RWPE2 (cell line): ENCODE data around the gene AP4B1.

Experiments
- ATAC-seq: fragments of 200-7000 bp; cut with Tn5 transposase; 3 replicates; pipeline ENCODE4 v1.9.1; 2021; ENCODE audit warnings: low read depth
- DNase-seq: peaks from one replicate; pipeline ENCODE4 v3.0.0-alpha.2; 2020; ENCODE audit warnings: low spot score
- H3K27ac ChIP-seq: fragments of 450-650 bp; 2 replicates; pipeline ENCODE4 v1.5.1; 2017; ENCODE audit warnings: mild to moderate bottlenecking; ENCODE audit not compliant: poor library complexity, severe bottlenecking
- H3K27me3 ChIP-seq: fragments of 250-450 bp; sonication (Bioruptor Pico); 2 replicates; pipeline ENCODE4 v1.5.1; 2021; ENCODE audit warnings: mild to moderate bottlenecking, moderate library complexity; ENCODE audit not compliant: insufficient read depth, poor library complexity, severe bottlenecking
- H3K36me3 ChIP-seq: fragments of 250-450 bp; sonication (Bioruptor Pico); 2 replicates; pipeline ENCODE4 v1.5.1; 2020; ENCODE audit warnings: low read depth, mild to moderate bottlenecking, moderate library complexity
- H3K4me1 ChIP-seq: fragments of 250-450 bp; sonication (Bioruptor Pico); 2 replicates; pipeline ENCODE4 v1.5.1; 2021; ENCODE audit warnings: mild to moderate bottlenecking, moderate library complexity; ENCODE audit not compliant: insufficient read depth, poor library complexity, severe bottlenecking
- H3K4me3 ChIP-seq: fragments of 250-450 bp; sonication (Bioruptor Pico); 2 replicates; pipeline ENCODE4 v1.5.1; 2021; ENCODE audit warnings: mild to moderate bottlenecking, moderate library complexity; ENCODE audit not compliant: severe bottlenecking
- H3K9me3 ChIP-seq: fragments of 250-450 bp; sonication (Bioruptor Pico); 2 replicates; pipeline ENCODE4 v1.5.1; 2021; ENCODE audit warnings: mild to moderate bottlenecking, moderate library complexity; ENCODE audit not compliant: severe bottlenecking
- CTCF ChIP-seq: fragments of 450-650 bp; IDR thresholded peaks from one replicate; pipeline ENCODE4 v1.5.1; 2017; ENCODE audit warnings: mild to moderate bottlenecking, moderate library complexity; ENCODE audit not compliant: poor library complexity, severe bottlenecking

Gene AP4B1

GRCh38 chr1:113893267-113893666, 11.3 kb downstream of the AP4B1 start:
- Histone ChIP-seq H3K9me3 (no peaks in the 10 kb centered on the region), H3K27me3 (no peaks in the 10 kb centered on the region), H3K36me3 (peaks cover 37% of the 10 kb centered on the region), H3K27ac (no peak overlapping the region), H3K4me3 (no peak overlapping the region), H3K4me1 (no peaks in the 10 kb centered on the region)
- no peak for DNase-seq
- ATAC-seq: no peak
- TF ChIP-seq CTCF: no peak

- Histone ChIP-seq H3K27ac (no peak overlapping the region), H3K9me3 (no peaks in the 10 kb centered on the region), H3K36me3 (peaks cover 24% of the 10 kb centered on the region; the same call in 1 of the 2 replicates), H3K27me3 (no peaks in the 10 kb centered on the region), H3K4me3 (no peak overlapping the region), H3K4me1 (peaks cover 6% of the 10 kb centered on the region)
- ATAC-seq (no peak), DNase-seq (no peak)
- no peak for TF ChIP-seq CTCF
Observed at GRCh38 chr1:113891631-113892220, 12.9 kb downstream of the AP4B1 start.

- Histone ChIP-seq H3K4me1 (peaks cover 6% of the 10 kb centered on the region), H3K4me3 (no peak overlapping the region)
- ATAC-seq: no peak
Observed at GRCh38 chr1:113890816-113891215, 13.8 kb downstream of the AP4B1 start.

GRCh38 chr1:113887402-113888175, 17.0 kb downstream of the AP4B1 start, which contains the start of gene BCL2L15:
Gene BCL2L15 (minus strand): TSS chr1:113887581. CDS start chr1:113887375, 206 bp downstream.
- H3K27me3 ChIP-seq: no peaks in the 10 kb centered on the region
- no peak within 1 kb of the TSS for H3K4me3 ChIP-seq
- no peak for TF ChIP-seq CTCF
- ATAC-seq (no peak), DNase-seq (no peak)
- H3K36me3 ChIP-seq: no peaks in the 10 kb centered on the region
- H3K4me1 ChIP-seq: peaks cover 6% of the 10 kb centered on the region
- H3K27ac ChIP-seq: no peak within 1 kb of the TSS
- no peaks in the 10 kb centered on the region for H3K9me3 ChIP-seq

More at GRCh38 chr1:113890816-113891215, 13.8 kb downstream of the AP4B1 start:
- H3K27me3 ChIP-seq: no peaks in the 10 kb centered on the region
- TF ChIP-seq CTCF: no peak
- no peak overlapping the region for H3K27ac ChIP-seq
- peaks cover 18% of the 10 kb centered on the region; the same call in 1 of the 2 replicates for H3K36me3 ChIP-seq
- no peaks in the 10 kb centered on the region for H3K9me3 ChIP-seq
- no peak for DNase-seq
